ENCODE measurements around the gene MARS1.

The MARS1 gene

DNA sequence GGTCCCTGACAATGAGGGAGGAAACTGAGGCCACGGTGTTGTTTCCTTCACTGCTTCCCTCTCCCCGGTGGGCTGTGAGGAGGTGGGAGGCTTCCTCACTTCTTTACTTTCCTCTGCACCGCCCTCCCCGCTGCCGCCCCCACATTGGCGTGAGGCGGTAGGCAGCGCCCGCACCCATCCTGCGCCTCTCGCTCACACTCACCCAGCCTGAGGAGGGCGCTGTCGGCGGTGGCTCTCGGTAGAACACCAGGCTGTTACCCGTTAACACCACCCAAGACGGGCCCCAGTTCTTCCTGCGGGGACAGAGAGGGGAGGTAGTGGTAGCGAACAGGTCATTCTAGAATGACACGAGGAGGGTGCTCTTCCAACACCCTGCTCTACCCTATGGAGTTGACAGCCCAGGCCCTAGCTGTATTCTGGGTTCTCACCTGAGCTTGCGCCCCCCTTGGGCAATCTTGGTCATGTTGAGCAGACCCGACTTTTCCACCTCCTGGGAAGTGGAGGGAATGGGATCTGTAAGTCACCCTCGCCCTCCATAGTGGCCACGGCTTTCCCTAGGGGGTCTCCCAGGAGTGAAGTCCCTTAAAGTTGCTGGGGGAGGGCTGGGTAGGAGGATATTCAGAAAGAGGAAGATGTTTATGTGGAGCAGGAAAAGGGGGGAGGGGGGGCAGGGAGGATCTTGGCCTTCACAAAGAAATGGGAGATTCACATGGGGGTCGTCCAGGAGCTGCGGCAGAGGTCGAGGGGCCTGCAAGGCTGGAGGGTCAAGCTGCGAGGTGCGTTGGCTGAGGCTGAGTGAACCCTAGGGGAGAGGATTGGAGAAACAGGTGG lies 11.5 kb upstream of the MARS1 start:
- TF ChIP-seq, protein P1, sequence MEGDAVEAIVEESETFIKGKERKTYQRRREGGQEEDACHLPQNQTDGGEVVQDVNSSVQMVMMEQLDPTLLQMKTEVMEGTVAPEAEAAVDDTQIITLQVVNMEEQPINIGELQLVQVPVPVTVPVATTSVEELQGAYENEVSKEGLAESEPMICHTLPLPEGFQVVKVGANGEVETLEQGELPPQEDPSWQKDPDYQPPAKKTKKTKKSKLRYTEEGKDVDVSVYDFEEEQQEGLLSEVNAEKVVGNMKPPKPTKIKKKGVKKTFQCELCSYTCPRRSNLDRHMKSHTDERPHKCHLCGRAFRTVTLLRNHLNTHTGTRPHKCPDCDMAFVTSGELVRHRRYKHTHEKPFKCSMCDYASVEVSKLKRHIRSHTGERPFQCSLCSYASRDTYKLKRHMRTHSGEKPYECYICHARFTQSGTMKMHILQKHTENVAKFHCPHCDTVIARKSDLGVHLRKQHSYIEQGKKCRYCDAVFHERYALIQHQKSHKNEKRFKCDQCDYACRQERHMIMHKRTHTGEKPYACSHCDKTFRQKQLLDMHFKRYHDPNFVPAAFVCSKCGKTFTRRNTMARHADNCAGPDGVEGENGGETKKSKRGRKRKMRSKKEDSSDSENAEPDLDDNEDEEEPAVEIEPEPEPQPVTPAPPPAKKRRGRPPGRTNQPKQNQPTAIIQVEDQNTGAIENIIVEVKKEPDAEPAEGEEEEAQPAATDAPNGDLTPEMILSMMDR (IDR thresholded peaks at IDR 0.05; ENCODE audit: insufficient read depth, low read depth, low read length, missing control alignments), result peak; percentile 27
- DNase-seq (ENCODE audit: low read depth), result no peak
- peak overlapping the region; percentile 13 for H3K4me3 ChIP-seq (ENCODE audit: low read length)

DNA sequence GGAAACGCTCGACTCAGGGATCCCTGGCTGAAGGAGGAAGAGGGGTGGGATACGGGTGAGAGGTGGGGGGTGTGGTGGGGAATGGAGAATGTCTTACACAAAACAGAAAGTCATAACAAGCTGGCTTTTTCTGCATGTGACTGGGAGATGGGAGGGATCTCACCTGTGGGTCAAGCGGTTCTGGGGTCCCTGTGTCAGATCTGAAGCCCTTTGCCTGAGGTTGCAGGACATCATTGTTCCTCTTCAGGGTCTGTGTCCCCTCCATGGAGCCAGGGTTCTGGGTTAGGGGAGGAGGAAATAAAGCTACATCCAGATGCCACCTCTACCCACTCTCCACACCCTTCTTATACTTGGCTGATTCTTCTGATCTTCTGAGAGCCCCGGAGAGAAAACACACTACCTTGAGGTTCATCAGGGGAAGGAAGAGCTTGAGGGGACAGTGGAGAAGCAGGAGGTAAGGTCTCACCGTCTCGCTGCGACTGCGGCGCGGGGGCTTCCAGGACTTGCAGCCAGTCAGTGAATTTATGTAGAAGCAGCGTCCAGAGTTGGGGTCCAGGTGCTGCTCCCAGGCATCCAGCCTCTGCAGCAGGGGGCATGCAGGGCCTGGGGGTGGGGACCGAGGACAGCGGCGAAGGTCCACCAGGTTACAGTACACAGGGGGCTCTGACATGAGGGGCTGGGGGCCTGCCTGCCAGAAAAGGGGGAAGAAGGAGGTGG lies 10.7 kb upstream of the MARS1 start:
- H3K4me3 ChIP-seq (ENCODE audit: low read length), result no peak overlapping the region
- no peak for DNase-seq (ENCODE audit: low read depth)
- TF ChIP-seq, protein P1 (IDR thresholded peaks at IDR 0.05; ENCODE audit: insufficient read depth, low read depth, low read length, missing control alignments), result no peak

DNA sequence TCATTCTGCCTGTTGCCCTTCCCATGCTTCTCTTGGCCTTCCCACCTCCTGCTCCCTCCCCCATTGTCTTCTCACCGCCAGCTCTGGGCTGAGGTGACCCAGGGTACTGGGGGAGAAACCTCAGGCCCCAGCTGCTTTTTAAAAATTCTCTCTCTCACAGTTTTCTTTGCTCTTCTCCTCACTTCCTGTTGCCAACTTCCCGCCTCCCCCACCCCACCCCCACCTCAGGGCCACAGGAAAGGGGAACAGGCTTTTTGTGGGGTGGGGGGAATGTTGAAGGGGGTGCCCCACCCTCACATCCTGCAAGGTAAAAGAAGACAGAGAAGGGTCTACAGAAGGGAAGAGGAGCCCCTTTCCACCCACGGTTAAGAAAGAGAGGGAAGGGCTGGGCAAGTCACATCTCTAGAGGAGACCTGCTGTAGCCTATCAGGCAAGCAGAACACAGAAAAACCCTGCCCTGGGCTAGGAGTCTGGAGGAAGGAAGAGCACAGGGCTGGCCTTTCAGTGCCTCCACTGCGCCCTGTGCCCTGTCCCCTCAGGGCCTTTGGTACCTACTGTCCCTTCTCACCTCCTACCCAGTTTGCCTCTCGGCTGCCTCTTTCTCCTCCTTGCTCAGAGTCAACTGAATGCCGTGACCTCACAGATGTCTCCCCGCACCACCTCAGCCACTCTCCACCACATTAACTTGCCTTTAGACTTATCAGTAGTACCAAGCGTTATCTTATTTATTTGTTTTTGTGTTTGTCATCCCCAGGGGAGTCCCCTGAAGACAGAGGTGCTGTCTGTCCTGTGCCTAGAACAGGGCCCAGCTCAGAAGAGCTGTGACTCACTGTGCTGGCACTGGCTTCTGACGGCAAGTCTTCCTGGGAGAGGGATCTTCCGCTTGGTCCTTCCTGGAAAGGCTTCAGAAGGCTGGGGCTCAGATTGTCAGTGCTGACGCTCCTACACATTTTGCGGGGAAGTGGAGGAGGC lies 9.9 kb upstream of the MARS1 start:
- TF ChIP-seq, protein P1 (IDR thresholded peaks at IDR 0.05; ENCODE audit: insufficient read depth, low read depth, low read length, missing control alignments), result no peak
- H3K4me3 ChIP-seq (ENCODE audit: low read length), result no peak overlapping the region
- peak; percentile 58 for DNase-seq (ENCODE audit: low read depth)

DNA sequence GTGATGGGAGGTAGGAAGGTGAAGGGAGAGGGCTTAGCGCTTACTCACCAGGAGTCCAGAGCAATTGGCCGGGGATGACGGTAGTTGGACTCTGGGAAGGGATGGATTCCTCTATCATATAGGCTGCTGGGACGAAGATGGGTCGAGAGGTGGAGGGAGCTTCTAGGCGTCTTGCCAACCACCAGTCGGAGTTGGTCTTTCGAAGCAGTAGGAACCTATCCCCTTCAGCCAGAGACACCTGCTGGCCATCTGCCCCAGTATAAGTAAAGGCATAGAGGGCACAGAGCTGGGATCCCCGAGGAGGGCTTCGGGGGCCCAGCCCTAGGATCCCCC lies 8.9 kb upstream of the MARS1 start:
- DNase-seq (ENCODE audit: low read depth), result no peak
- TF ChIP-seq, protein P1 (IDR thresholded peaks at IDR 0.05; ENCODE audit: insufficient read depth, low read depth, low read length, missing control alignments), result no peak
- no peak overlapping the region for H3K4me3 ChIP-seq (ENCODE audit: low read length)

GRCh38 chr12:57479376-57480115 lies 8.3 kb upstream of the MARS1 start, which contains the start of gene ARHGAP9:
ARHGAP9 (minus strand) TSS chr12:57479866; CDS start chr12:57479406, 460 bp downstream.
- TF ChIP-seq, protein P1 (IDR thresholded peaks at IDR 0.05; ENCODE audit: insufficient read depth, low read depth, low read length, missing control alignments), result no peak
- H3K4me3 ChIP-seq (ENCODE audit: low read length), result no peak within 1 kb of the TSS
- no peak for DNase-seq (ENCODE audit: low read depth)

DNA sequence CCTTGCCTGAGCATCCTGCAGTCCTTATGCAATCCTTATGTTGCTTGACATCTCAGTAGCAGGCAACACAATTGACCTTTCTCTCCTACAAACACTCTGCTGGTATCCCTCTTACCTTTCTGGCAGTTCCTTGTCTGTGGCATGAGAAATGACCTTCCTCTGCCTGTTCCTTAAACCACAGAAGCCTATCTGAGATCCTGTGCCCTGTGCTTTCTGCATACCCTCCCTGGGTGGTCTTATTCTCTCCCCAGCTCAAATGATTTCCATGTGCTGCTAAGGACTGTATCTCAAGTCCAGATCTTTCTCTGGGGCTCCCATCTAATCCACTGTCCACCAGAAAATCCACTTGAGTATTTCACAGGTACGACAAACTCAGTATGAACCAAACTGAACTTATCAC lies 6.2 kb upstream of the MARS1 start:
- DNase-seq (ENCODE audit: low read depth), result no peak
- TF ChIP-seq, protein P1 (IDR thresholded peaks at IDR 0.05; ENCODE audit: insufficient read depth, low read depth, low read length, missing control alignments), result no peak
- H3K4me3 ChIP-seq (ENCODE audit: low read length), result no peak overlapping the region
